Naive B cell (primary cell): ENCODE measurements around the gene RIMBP2. TPM values are rescaled to one million over a fixed set of nuclear protein-coding genes. Genes with fewer than 3 reads are reported as not detected.

Experiments
- ATAC-seq, 2 donors: fragments of 150-1000 bp; cut with Tn5 transposase; 2 replicates each; pipeline ENCODE4 v1.10.0; 2021; ENCODE audit warnings: low read depth in 2 of 2, mild to moderate bottlenecking in 2 of 2, moderate library complexity in 2 of 2
- DNase-seq: peaks from one replicate; pipeline ENCODE4 v3.0.0; 2022
- H3K27ac Mint-ChIP-seq, 6 donors: one replicate each; pipeline ENCODE4 v1.8.0; 2020 to 2022; ENCODE audit warnings: mild to moderate bottlenecking in 6 of 6, mixed read lengths in 6 of 6, moderate library complexity in 5 of 6, inconsistent platforms in 2 of 6
- H3K27me3 Mint-ChIP-seq, 3 donors: one replicate each; pipeline ENCODE4 v1.8.0; 2021 to 2022; ENCODE audit warnings: mixed read lengths in 3 of 3, mild to moderate bottlenecking in 1 of 3
- H3K36me3 Mint-ChIP-seq, 2 donors: one replicate each; pipeline ENCODE4 v1.8.0; 2020 to 2022; ENCODE audit warnings: mixed read lengths in 2 of 2, inconsistent platforms in 1 of 2, mild to moderate bottlenecking in 1 of 2
- H3K4me1 Mint-ChIP-seq, 3 donors: one replicate each; pipeline ENCODE4 v1.8.0; 2020 to 2022; ENCODE audit warnings: mixed read lengths in 3 of 3, inconsistent platforms in 1 of 3, mild to moderate bottlenecking in 1 of 3, moderate library complexity in 1 of 3
- H3K4me3 Mint-ChIP-seq, 8 donors: one replicate each; pipeline ENCODE4 v1.8.0; 2020 to 2022; ENCODE audit warnings: mild to moderate bottlenecking in 8 of 8, mixed read lengths in 8 of 8, moderate library complexity in 8 of 8, inconsistent platforms in 2 of 8
- H3K9me3 Mint-ChIP-seq, 7 donors: one replicate each; pipeline ENCODE4 v1.8.0; 2020 to 2022; ENCODE audit warnings: mixed read lengths in 7 of 7, mild to moderate bottlenecking in 5 of 7, inconsistent platforms in 2 of 7, moderate library complexity in 1 of 7
- polyA plus RNA-seq, 6 donors: library from polyadenylated mRNA; unstranded; fragments of 300-500 nt; fragmentation: Illumina TruSeq; gene quantifications; one replicate each; pipeline ENCODE4 v1.2.3, GENCODE V29; 2021; ENCODE audit warnings: low read depth in 6 of 6

The RIMBP2 gene
- polyA plus RNA-seq, 6 donors from 2014 or later, result 0.04 TPM; not detected in 5

DNA sequence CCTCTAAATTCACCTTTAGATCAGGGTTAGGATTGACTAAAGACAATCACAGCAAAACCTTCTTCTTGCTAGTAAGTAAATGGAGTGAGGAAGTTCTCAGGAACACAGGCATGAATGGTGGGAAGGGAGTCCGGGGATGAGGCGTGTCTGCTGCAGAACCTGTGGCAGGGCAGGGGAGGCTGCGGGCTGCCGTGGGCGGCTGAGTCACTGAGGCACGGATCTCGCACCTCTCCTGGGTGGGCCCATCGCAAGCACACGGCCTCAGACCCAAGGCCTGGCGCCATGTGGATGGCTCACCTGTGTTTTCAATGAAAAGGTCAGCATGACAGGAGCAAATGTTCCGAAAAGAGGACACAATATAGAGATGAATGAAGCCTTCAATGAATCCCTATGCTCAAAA, 293.0 kb downstream of the RIMBP2 start:
- no peaks in the 10 kb centered on the region for H3K36me3 Mint-ChIP-seq
- no peak overlapping the region for H3K4me3 Mint-ChIP-seq
- H3K27me3 Mint-ChIP-seq, result peaks cover 0 to 11% (median 4%) of the 10 kb centered on the region in 3 donors

GRCh38 chr12:130422676-130423075, 293.4 kb downstream of the RIMBP2 start:
- Mint-ChIP-seq H3K4me3 (no peak overlapping the region), H3K27ac (no peak overlapping the region), H3K9me3 (peaks cover 0 to 3% (median 0%) of the 10 kb centered on the region in 7 donors), H3K27me3 (peaks cover 0 to 11% (median 4%) of the 10 kb centered on the region in 3 donors), H3K4me1 (no peaks in the 10 kb centered on the region), H3K36me3 (no peaks in the 10 kb centered on the region)
- DNase-seq, result no peak
- no peak for ATAC-seq

More for the DNA sequence above, 293.0 kb downstream of the RIMBP2 start:
- ATAC-seq, result no peak
- Mint-ChIP-seq H3K9me3 (peaks cover 0 to 3% (median 0%) of the 10 kb centered on the region in 7 donors), H3K4me1 (no peaks in the 10 kb centered on the region), H3K27ac (no peak overlapping the region)
- DNase-seq, result no peak

- ATAC-seq, result no peak
- peaks cover 0 to 11% (median 4%) of the 10 kb centered on the region in 3 donors for H3K27me3 Mint-ChIP-seq
- peaks cover 0 to 3% (median 0%) of the 10 kb centered on the region in 7 donors for H3K9me3 Mint-ChIP-seq
- no peak overlapping the region for H3K4me3 Mint-ChIP-seq
- no peaks in the 10 kb centered on the region for H3K4me1 Mint-ChIP-seq
- no peak overlapping the region for H3K27ac Mint-ChIP-seq
- no peak for DNase-seq
- H3K36me3 Mint-ChIP-seq, result no peaks in the 10 kb centered on the region
Observed at GRCh38 chr12:130421896-130422295, 294.2 kb downstream of the RIMBP2 start.

DNA sequence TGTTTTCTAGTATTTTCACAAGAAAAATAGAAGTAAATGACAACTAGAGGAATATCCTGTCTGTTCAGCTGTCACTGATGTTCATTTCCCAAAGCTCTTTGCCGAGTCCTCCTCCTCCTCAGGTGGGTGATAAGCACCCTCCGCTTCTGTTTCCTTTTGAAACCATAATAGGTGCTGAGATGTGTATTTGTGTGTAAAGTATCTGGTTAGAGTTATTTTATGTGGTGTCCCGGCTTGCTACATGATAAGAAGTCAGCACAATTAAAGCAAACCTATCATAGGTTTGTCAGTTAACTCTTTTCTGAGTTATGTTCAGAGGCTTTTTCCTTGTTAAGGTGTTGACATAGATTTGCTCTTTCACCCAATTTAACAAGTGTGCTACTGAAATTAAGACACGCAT, 296.0 kb downstream of the RIMBP2 start:
- DNase-seq (no peak), ATAC-seq (no peak)
- Mint-ChIP-seq H3K36me3 (no peaks in the 10 kb centered on the region), H3K4me3 (no peak overlapping the region), H3K4me1 (no peaks in the 10 kb centered on the region), H3K27me3 (peaks cover 0 to 13% (median 4%) of the 10 kb centered on the region in 3 donors), H3K27ac (no peak overlapping the region), H3K9me3 (peaks cover 0 to 3% (median 0%) of the 10 kb centered on the region in 7 donors)

DNA sequence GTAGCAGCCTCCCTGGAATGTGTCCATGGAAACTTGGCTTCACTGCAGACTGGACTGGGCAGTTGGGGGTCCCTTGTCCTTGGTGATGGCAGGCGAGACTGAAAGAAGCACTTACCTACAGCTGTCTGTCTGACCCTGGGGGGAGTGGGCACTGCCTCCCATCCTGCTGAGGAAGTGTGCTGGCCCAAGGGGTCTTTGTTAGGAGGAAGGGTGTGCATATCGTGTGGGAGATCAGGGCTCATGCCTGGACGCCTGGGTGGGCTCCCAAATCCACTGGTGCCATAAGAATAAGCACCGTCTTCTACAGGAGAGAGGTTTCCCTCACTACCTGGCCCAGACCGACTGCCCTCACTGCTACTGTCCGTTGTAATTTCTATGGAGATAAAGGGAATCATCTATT, 297.0 kb downstream of the RIMBP2 start:
- Mint-ChIP-seq H3K27me3 (peaks cover 0 to 21% (median 4%) of the 10 kb centered on the region in 3 donors), H3K4me3 (no peak overlapping the region), H3K27ac (no peak overlapping the region), H3K4me1 (no peaks in the 10 kb centered on the region), H3K36me3 (no peaks in the 10 kb centered on the region), H3K9me3 (peaks cover 0 to 3% (median 0%) of the 10 kb centered on the region in 7 donors)
- DNase-seq (no peak), ATAC-seq (no peak)

- H3K9me3 Mint-ChIP-seq, result peaks cover 0 to 3% (median 0%) of the 10 kb centered on the region in 7 donors
- peaks cover 0 to 26% (median 4%) of the 10 kb centered on the region in 3 donors for H3K27me3 Mint-ChIP-seq
- no peaks in the 10 kb centered on the region for H3K36me3 Mint-ChIP-seq
- no peak overlapping the region for H3K27ac Mint-ChIP-seq
- H3K4me1 Mint-ChIP-seq, result no peaks in the 10 kb centered on the region
- H3K4me3 Mint-ChIP-seq, result no peak overlapping the region
- no peak for DNase-seq
- ATAC-seq, result no peak
Observed at GRCh38 chr12:130418251-130418650, 297.8 kb downstream of the RIMBP2 start.

GRCh38 chr12:130414381-130414780, 301.7 kb downstream of the RIMBP2 start:
- peaks cover 0 to 15% (median 0%) of the 10 kb centered on the region in 3 donors for H3K27me3 Mint-ChIP-seq
- peaks cover 0 to 3% (median 0%) of the 10 kb centered on the region in 7 donors for H3K9me3 Mint-ChIP-seq
- DNase-seq (no peak), ATAC-seq (no peak)
- H3K4me1 Mint-ChIP-seq, result no peaks in the 10 kb centered on the region
- H3K36me3 Mint-ChIP-seq, result no peaks in the 10 kb centered on the region
- no peak overlapping the region for H3K4me3 Mint-ChIP-seq
- H3K27ac Mint-ChIP-seq, result no peak overlapping the region

GRCh38 chr12:130413909-130414308, 302.2 kb downstream of the RIMBP2 start:
- H3K36me3 Mint-ChIP-seq, result no peaks in the 10 kb centered on the region
- no peak for DNase-seq
- H3K27ac Mint-ChIP-seq, result peak overlapping the region in 1 of 6 donors; percentile 69
- H3K4me1 Mint-ChIP-seq, result no peaks in the 10 kb centered on the region
- no peak for ATAC-seq
- H3K9me3 Mint-ChIP-seq, result peaks cover 0 to 3% (median 0%) of the 10 kb centered on the region in 7 donors
- no peak overlapping the region for H3K4me3 Mint-ChIP-seq
- peaks cover 0 to 15% (median 0%) of the 10 kb centered on the region in 3 donors for H3K27me3 Mint-ChIP-seq

DNA sequence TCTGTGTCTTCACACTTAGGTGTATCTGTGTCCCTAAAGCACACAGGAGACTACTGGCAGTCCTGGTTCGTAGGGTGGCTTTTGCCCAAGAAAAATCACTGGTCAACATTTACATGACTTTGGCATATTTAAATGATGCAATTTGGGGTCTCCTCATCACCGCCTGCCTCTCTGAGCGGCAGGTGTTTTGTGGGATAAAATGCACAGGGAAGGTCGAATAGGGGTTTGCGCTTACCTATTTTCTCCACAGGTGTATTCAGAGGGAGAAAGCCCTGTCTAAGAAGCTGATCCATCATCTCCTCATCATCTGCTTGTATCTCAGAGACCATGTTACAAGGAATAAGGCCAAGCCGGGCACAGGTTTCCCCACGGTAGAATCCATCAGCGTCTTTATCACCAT, 303.7 kb downstream of the RIMBP2 start:
- H3K4me1 Mint-ChIP-seq, result no peaks in the 10 kb centered on the region
- ATAC-seq (no peak), DNase-seq (no peak)
- no peak overlapping the region for H3K27ac Mint-ChIP-seq
- no peak overlapping the region for H3K4me3 Mint-ChIP-seq
- peaks cover 0 to 15% (median 0%) of the 10 kb centered on the region in 3 donors for H3K27me3 Mint-ChIP-seq
- no peaks in the 10 kb centered on the region for H3K9me3 Mint-ChIP-seq
- H3K36me3 Mint-ChIP-seq, result no peaks in the 10 kb centered on the region

DNA sequence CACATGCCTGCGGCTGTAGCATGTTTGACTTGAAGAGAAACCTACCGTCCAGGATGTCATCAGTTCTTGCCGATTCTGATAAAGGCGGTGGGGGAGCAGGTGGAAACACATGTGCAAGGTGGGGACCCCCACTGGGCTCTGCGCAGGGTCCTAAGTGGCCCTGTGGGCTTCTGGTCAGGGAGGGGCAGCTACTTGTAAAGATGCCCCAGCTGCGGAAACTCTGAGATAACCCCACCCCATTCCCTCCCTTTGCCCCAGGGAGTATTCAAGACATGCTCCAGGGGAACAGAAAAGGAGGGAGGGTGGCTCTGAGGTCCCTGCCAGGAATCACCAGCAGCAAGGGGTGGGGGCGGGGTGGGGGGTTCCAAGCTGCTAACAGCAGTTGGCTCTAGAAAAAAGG, 310.8 kb downstream of the RIMBP2 start:
- H3K27me3 Mint-ChIP-seq, result peaks cover 0 to 8% (median 4%) of the 10 kb centered on the region in 3 donors
- no peaks in the 10 kb centered on the region for H3K36me3 Mint-ChIP-seq
- no peak overlapping the region for H3K27ac Mint-ChIP-seq
- H3K4me3 Mint-ChIP-seq, result no peak overlapping the region
- no peaks in the 10 kb centered on the region for H3K4me1 Mint-ChIP-seq
- no peak for ATAC-seq
- no peak for DNase-seq
- peaks cover 0 to 2% (median 0%) of the 10 kb centered on the region in 7 donors for H3K9me3 Mint-ChIP-seq

DNA sequence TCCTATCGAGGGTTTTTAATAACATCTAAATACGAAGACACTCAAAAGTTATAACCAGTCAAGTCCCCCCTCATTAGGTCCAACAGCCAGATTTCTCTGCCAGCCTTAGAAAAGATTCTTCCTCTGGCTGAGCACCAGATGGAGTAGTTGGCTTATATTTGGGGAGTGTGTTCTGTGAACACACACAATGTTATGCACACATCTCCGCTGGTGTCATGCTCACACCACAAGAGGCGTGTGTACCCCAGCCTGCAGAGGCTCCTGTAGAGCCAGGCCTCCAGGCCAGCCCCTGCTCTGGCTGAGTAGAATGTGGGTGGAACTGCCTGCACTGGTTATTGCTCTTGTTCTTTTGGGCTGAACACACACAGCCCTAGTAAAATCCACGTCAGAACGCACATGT, 314.4 kb downstream of the RIMBP2 start:
- Mint-ChIP-seq H3K4me3 (no peak overlapping the region), H3K4me1 (no peaks in the 10 kb centered on the region), H3K27ac (no peak overlapping the region), H3K27me3 (peaks cover 0 to 8% (median 4%) of the 10 kb centered on the region in 3 donors), H3K36me3 (no peaks in the 10 kb centered on the region), H3K9me3 (peaks cover 0 to 2% (median 0%) of the 10 kb centered on the region in 7 donors)
- DNase-seq (no peak), ATAC-seq (no peak)

DNA sequence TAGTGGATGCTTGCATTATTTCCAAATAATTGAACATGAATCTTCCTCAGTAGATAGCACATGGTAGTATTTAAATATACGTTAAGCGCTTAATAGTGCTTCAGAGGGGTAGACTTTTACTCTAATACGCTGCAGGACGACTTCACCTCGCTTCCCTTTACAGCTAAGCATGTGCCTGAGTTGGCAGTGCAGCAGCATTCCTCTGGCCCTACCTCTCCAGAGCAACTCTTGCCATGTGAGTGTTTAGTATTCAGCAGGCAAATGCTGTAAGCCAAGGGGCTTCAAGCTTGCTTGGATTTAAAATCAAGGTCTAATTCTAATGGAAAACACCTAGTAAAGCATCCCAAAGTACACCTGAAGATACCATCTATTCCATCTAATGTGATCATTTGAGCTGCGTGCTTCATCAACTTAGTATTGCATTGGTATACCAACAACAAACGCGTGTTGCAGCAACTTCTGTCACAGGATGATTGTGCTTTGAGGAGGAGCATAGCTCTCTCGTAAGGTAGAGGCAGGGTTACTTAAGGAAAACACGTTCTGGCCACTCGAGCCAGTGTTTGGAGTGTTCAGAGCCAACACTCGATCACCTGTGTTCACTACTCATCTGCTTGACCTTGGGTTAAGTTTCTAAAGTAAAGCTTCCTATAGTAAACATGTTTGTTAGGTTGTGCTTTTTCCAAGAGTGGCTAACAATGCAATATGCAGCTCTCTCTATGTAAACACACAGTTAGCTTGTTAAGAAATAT, 317.8 kb downstream of the RIMBP2 start:
- ATAC-seq (no peak), DNase-seq (no peak)
- H3K4me3 Mint-ChIP-seq, result no peak overlapping the region
- peaks cover 0 to 2% (median 0%) of the 10 kb centered on the region in 7 donors for H3K9me3 Mint-ChIP-seq
- H3K27ac Mint-ChIP-seq, result no peak overlapping the region
- H3K36me3 Mint-ChIP-seq, result no peaks in the 10 kb centered on the region
- H3K27me3 Mint-ChIP-seq, result peaks cover 0 to 8% (median 7%) of the 10 kb centered on the region in 3 donors
- no peaks in the 10 kb centered on the region for H3K4me1 Mint-ChIP-seq

- Mint-ChIP-seq H3K9me3 (peaks cover 0 to 2% (median 0%) of the 10 kb centered on the region in 7 donors), H3K27me3 (peaks cover 0 to 7% (median 0%) of the 10 kb centered on the region in 3 donors), H3K27ac (no peak overlapping the region), H3K36me3 (no peaks in the 10 kb centered on the region), H3K4me1 (no peaks in the 10 kb centered on the region), H3K4me3 (no peak overlapping the region)
- no peak for DNase-seq
- no peak for ATAC-seq
Observed at GRCh38 chr12:130396667-130397066, 319.4 kb downstream of the RIMBP2 start.

DNA sequence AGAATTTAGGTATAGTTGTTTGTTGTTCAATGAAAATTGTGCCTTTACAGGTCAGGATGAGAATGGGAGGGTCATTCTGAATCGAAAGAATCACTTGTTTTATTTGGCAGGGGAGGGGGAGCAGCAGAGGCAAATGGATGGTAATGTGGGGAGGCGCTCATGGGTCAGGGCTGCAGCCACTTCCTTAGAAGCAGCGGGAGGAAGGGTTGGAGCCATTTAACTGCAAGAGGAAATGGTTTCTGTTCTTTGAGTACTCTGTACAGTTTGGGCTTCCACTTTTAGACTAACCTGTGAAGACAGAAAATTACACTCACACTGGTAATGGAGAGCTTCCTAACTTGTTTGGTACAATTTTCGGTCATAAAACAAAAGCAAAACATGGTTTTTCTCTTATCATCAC, 321.2 kb downstream of the RIMBP2 start:
- ATAC-seq, result no peak
- peaks cover 0 to 7% (median 0%) of the 10 kb centered on the region in 3 donors for H3K27me3 Mint-ChIP-seq
- H3K27ac Mint-ChIP-seq, result no peak overlapping the region
- H3K36me3 Mint-ChIP-seq, result no peaks in the 10 kb centered on the region
- H3K4me3 Mint-ChIP-seq, result no peak overlapping the region
- no peak for DNase-seq
- no peaks in the 10 kb centered on the region for H3K4me1 Mint-ChIP-seq
- H3K9me3 Mint-ChIP-seq, result peaks cover 0 to 9% (median 4%) of the 10 kb centered on the region in 7 donors
